AG08395 (cell line): ENCODE results near the gene ARID5A.

Experiments used
- DNase-seq: peaks from one replicate; pipeline ENCODE4 v3.0.0; 2012; ENCODE audit warnings: mixed read lengths, low spot score

ARID5A gene

GRCh38 chr2:96506907-96507240 lies 29.7 kb upstream of the ARID5A start:
- DNase-seq = no peak

GRCh38 chr2:96507957-96508520 lies 28.5 kb upstream of the ARID5A start:
- DNase-seq = peak; percentile 83

- no peak for DNase-seq
Measured at GRCh38 chr2:96508521-96509113, 27.9 kb upstream of the ARID5A start.

- peak; percentile 91 for DNase-seq
Measured at GRCh38 chr2:96509114-96509846, 27.3 kb upstream of the ARID5A start.

- DNase-seq = no peak
Measured at GRCh38 chr2:96509847-96510230, 26.7 kb upstream of the ARID5A start.

GRCh38 chr2:96510931-96511595 lies 25.5 kb upstream of the ARID5A start:
- DNase-seq = no peak

- no peak for DNase-seq
Measured at GRCh38 chr2:96511851-96512250, 24.7 kb upstream of the ARID5A start.

GRCh38 chr2:96512341-96512740 lies 24.2 kb upstream of the ARID5A start:
- DNase-seq = no peak

- no peak for DNase-seq
Measured at GRCh38 chr2:96514521-96514920, 22.0 kb upstream of the ARID5A start.

GRCh38 chr2:96517079-96517478 lies 19.5 kb upstream of the ARID5A start:
- DNase-seq = no peak

GRCh38 chr2:96520231-96520630 lies 16.3 kb upstream of the ARID5A start:
- DNase-seq = no peak

- DNase-seq = no peak
Measured at GRCh38 chr2:96520697-96521096, 15.9 kb upstream of the ARID5A start.

- no peak for DNase-seq
Measured at GRCh38 chr2:96521219-96521618, 15.3 kb upstream of the ARID5A start.

GRCh38 chr2:96522304-96523203 lies 14.0 kb upstream of the ARID5A start:
- no peak for DNase-seq

- peak; percentile 78 for DNase-seq
Measured at GRCh38 chr2:96523659-96524481, 12.7 kb upstream of the ARID5A start.

GRCh38 chr2:96524482-96525210 lies 11.9 kb upstream of the ARID5A start:
- no peak for DNase-seq

- no peak for DNase-seq
Measured at GRCh38 chr2:96525211-96525507, 11.4 kb upstream of the ARID5A start.

GRCh38 chr2:96526101-96526591 lies 10.4 kb upstream of the ARID5A start:
- no peak for DNase-seq

GRCh38 chr2:96526615-96527285 lies 9.8 kb upstream of the ARID5A start:
- no peak for DNase-seq
